ENCODE results near the gene TYMP.
"Not testable (repeated sequence)": the region's sequence is repeated elsewhere in the genome, so short reads cannot be mapped to it uniquely, and the experiment has no call there.

Gene TYMP

GRCh38 chr22:50537765-50538164 lies 8.0 kb upstream of the TYMP start:
- DNase-seq, result no peak

- no peak for DNase-seq
Observed at GRCh38 chr22:50536226-50536625, 6.4 kb upstream of the TYMP start.

- no peak for DNase-seq
Observed at GRCh38 chr22:50535113-50535512, 5.3 kb upstream of the TYMP start.

- DNase-seq, result not testable (repeated sequence)
Observed at GRCh38 chr22:50533856-50534711, 4.3 kb upstream of the TYMP start.

- DNase-seq, result no peak
Observed at GRCh38 chr22:50532824-50533796, 3.3 kb upstream of the TYMP start.

GRCh38 chr22:50531962-50532674 lies 2.3 kb upstream of the TYMP start:
- DNase-seq, result no peak

GRCh38 chr22:50531546-50531961 lies 1.7 kb upstream of the TYMP start:
- DNase-seq, result peak in 3 of 6 experiments; percentile 33 to 55 (median 34)

GRCh38 chr22:50530877-50531545 lies 1.2 kb upstream of the TYMP start:
- peak in 4 of 6 experiments; percentile 42 to 66 (median 59) for DNase-seq

- DNase-seq, result no peak
Observed at GRCh38 chr22:50530580-50530876, 716 bp upstream of the TYMP start.

- DNase-seq, result no peak
Observed at GRCh38 chr22:50529416-50529896, 356 bp downstream of the TYMP start.

GRCh38 chr22:50528682-50529415 lies 963 bp downstream of the TYMP start:
- DNase-seq, result no peak

- DNase-seq, result no peak
Observed at GRCh38 chr22:50527921-50528681, 1.7 kb downstream of the TYMP start.

- DNase-seq, result peak in 1 of 6 experiments; percentile 48
Observed at GRCh38 chr22:50526834-50527801, 2.7 kb downstream of the TYMP start.

- DNase-seq, result peak; percentile 67 to 88 (median 81)
Observed at GRCh38 chr22:50526108-50526833, 3.5 kb downstream of the TYMP start.

- DNase-seq, result no peak
Observed at GRCh38 chr22:50525858-50526107, 4.0 kb downstream of the TYMP start.

GRCh38 chr22:50525104-50525857 lies 4.5 kb downstream of the TYMP start, which contains the start of gene SCO2:
SCO2 (minus strand) TSS chr22:50525598; CDS start chr22:50524411, 1,187 bp downstream.
- DNase-seq, result peak; percentile 92 to 97 (median 96)

GRCh38 chr22:50524676-50525103 lies 5.1 kb downstream of the TYMP start:
- peak in 1 of 6 experiments; percentile 34 for DNase-seq

All from stimulated activated naive CD4-positive, alpha-beta T cell (primary cell).